Measurements from ENCODE around the gene GPD1L. TPM values are rescaled to one million over a fixed set of nuclear protein-coding genes. Genes with fewer than 3 reads are reported as not detected.

GPD1L gene
- total and polyA plus RNA-seq, 11 donors, result 97.4 to 340 (median 164) TPM

DNA sequence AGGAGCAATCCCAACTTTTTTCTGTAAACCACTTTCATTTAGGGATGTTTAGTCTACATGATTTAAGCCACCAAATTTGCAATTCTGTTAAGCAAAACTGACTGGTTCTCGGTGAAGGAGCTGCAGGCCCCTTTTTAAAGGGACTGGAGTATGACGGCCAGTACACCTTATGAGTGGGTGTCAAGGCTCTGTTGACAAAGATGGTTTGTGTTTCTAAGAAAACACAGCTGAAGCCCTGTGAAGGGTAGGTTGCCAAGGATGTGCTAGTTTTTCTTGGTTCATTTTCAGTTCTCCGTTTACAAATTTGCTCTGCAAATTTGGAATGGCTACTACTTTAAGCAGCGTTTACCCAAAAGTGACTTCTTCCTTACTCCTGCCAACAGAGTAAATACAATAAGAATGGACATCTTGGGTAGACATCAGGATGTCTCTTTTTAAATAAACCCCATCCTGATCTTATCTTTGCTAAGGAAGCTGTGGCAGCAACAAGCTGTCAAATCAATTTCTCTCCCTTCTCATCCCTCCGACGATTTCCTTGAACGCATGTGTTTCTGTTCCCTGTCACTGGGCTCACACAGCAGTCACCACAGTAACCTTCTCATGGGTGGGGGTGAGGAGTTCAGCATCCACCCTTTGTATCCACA lies 73.8 kb downstream of the GPD1L start:
- peaks cover 0 to 12% (median 7%) of the 10 kb centered on the region in 12 donors for H3K4me1 ChIP-seq
- H3K4me3 ChIP-seq, result no peak overlapping the region
- 46 to 56% (median 53%) methylated on average over 7 of the region's 7 CpGs for WGBS, 4 donors
- no peak for TF ChIP-seq POLR2A (IDR thresholded peaks at IDR 0.05)
- TF ChIP-seq CTCF (IDR thresholded peaks at IDR 0.05), result no peak
- no peaks in the 10 kb centered on the region for H3K9me3 ChIP-seq
- ATAC-seq, result no peak
- no peak overlapping the region for H3K27ac ChIP-seq
- DNase-seq, result no peak
- H3K27me3 ChIP-seq, result no peaks in the 10 kb centered on the region
- no peaks in the 10 kb centered on the region for H3K36me3 ChIP-seq
- intact Hi-C loops (cut with DNase I), result loop anchor here in 2 of 10 donors (5.0 to 10.0 kb wide), 2 partner anchors 62 to 115 kb away; no protein-coding TSS in a partner anchor

DNA sequence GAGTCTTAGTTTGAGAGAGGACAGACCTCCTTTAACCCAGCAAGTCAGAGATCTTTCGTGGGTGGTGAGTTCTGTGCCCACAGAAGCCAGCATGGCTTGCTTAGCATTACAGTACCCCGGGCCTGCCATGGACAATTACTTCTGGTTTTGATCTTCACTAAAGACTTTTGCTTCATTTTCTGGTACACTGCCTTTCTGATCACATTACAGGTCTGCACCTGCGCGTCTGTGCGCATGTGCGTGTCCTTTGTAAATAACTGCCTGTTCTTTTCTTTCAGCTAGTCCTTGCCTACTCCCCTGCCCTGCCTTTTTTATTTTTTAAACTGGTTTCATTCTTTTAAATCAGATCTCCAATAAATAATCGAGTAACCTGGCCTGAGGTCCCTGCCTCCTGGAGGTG lies 74.9 kb downstream of the GPD1L start:
- intact Hi-C loops (cut with DNase I), result loop anchor here in 2 of 10 donors (5.0 to 10.0 kb wide), 2 partner anchors 61 to 113 kb away; no protein-coding TSS in a partner anchor
- WGBS, 4 donors, result 93 to 95% (median 94%) methylated on average over 7 of the region's 7 CpGs
- H3K9me3 ChIP-seq, result no peaks in the 10 kb centered on the region
- H3K27ac ChIP-seq, result no peak overlapping the region
- DNase-seq (no peak), ATAC-seq (no peak)
- peaks cover 0 to 12% (median 7%) of the 10 kb centered on the region in 12 donors for H3K4me1 ChIP-seq
- H3K4me3 ChIP-seq, result no peak overlapping the region
- TF ChIP-seq POLR2A (IDR thresholded peaks at IDR 0.05) (no peak), CTCF (IDR thresholded peaks at IDR 0.05) (no peak)
- no peaks in the 10 kb centered on the region for H3K36me3 ChIP-seq
- no peaks in the 10 kb centered on the region for H3K27me3 ChIP-seq

GRCh38 chr3:32181796-32182195 lies 75.4 kb downstream of the GPD1L start:
- H3K36me3 ChIP-seq, result no peaks in the 10 kb centered on the region
- no peak overlapping the region for H3K27ac ChIP-seq
- H3K9me3 ChIP-seq, result no peaks in the 10 kb centered on the region
- H3K27me3 ChIP-seq, result no peaks in the 10 kb centered on the region
- TF ChIP-seq CTCF (IDR thresholded peaks at IDR 0.05) (no peak), POLR2A (IDR thresholded peaks at IDR 0.05) (no peak)
- intact Hi-C loops (cut with DNase I), result loop anchor here in 2 of 10 donors (5.0 to 10.0 kb wide), 2 partner anchors 61 to 113 kb away; no protein-coding TSS in a partner anchor
- 93 to 95% (median 95%) methylated on average over 6 of the region's 6 CpGs for WGBS, 4 donors
- DNase-seq, result no peak
- H3K4me1 ChIP-seq, result peaks cover 0 to 12% (median 7%) of the 10 kb centered on the region in 12 donors
- ATAC-seq, result no peak
- H3K4me3 ChIP-seq, result no peak overlapping the region

GRCh38 chr3:32184187-32184730 lies 77.8 kb downstream of the GPD1L start:
- 61 to 87% (median 85%) methylated on average over 3 of the region's 3 CpGs for WGBS, 4 donors
- ATAC-seq, result no peak
- TF ChIP-seq POLR2A (IDR thresholded peaks at IDR 0.05) (no peak), CTCF (IDR thresholded peaks at IDR 0.05) (no peak)
- Histone ChIP-seq H3K9me3 (no peaks in the 10 kb centered on the region), H3K36me3 (no peaks in the 10 kb centered on the region), H3K4me3 (no peak overlapping the region), H3K27ac (no peak overlapping the region), H3K27me3 (no peaks in the 10 kb centered on the region), H3K4me1 (no peaks in the 10 kb centered on the region)
- no peak for DNase-seq
- intact Hi-C loops (cut with DNase I), result loop anchor here in 2 of 10 donors (5.0 to 10.0 kb wide), 2 partner anchors 58 to 111 kb away; no protein-coding TSS in a partner anchor

Measured in heart left ventricle (tissue), 16 donors.